ENCODE data around the gene BCAM.

- TF ChIP-seq, protein P1, sequence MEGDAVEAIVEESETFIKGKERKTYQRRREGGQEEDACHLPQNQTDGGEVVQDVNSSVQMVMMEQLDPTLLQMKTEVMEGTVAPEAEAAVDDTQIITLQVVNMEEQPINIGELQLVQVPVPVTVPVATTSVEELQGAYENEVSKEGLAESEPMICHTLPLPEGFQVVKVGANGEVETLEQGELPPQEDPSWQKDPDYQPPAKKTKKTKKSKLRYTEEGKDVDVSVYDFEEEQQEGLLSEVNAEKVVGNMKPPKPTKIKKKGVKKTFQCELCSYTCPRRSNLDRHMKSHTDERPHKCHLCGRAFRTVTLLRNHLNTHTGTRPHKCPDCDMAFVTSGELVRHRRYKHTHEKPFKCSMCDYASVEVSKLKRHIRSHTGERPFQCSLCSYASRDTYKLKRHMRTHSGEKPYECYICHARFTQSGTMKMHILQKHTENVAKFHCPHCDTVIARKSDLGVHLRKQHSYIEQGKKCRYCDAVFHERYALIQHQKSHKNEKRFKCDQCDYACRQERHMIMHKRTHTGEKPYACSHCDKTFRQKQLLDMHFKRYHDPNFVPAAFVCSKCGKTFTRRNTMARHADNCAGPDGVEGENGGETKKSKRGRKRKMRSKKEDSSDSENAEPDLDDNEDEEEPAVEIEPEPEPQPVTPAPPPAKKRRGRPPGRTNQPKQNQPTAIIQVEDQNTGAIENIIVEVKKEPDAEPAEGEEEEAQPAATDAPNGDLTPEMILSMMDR (IDR thresholded peaks at IDR 0.05; ENCODE audit: poor library complexity): no peak
- TF ChIP-seq EZH2 (IDR thresholded peaks at IDR 0.05; ENCODE audit: borderline replicate concordance) (no peak), EZH2phosphoT487 (IDR thresholded peaks at IDR 0.05; ENCODE audit: low read depth, severe bottlenecking, unreplicated experiment) (no peak)
These were observed 39.3 kb downstream of the BCAM start for GRCh38 chr19:44848036-44848811.

Data from hepatocyte (in vitro differentiated cells).